Measurements from ENCODE around the gene STKLD1. TPM values are rescaled to one million over a fixed set of nuclear protein-coding genes. Genes with fewer than 3 reads are reported as not detected.
"Not testable (repeated sequence)": the region's sequence is repeated elsewhere in the genome, so short reads cannot be mapped to it uniquely, and the experiment has no call there.

The STKLD1 gene
- total RNA-seq = 0.62 TPM
- long read RNA-seq = 0 reads

GRCh38 chr9:133375724-133376654 lies at the start of gene STKLD1, which contains the start of gene SURF4:
STKLD1 (plus strand) TSS chr9:133376366; CDS start chr9:133376474, 108 bp downstream.
SURF4 (minus strand) TSS chr9:133376060; CDS start chr9:133375969, 91 bp downstream.
- intact Hi-C loops (cut with DNase I) = loop anchor here (1.0 kb wide), 2 partner anchors 28 to 40 kb away; partner anchors contain the start of genes MED22, RPL7A and SURF6

GRCh38 chr9:133327021-133327420 lies 49.1 kb upstream of the STKLD1 start:
- intact Hi-C loops (cut with DNase I); DNase-seq (ENCODE audit: low spot score): not testable (repeated sequence)

More at GRCh38 chr9:133375724-133376654, at the start of gene STKLD1, which contains the start of gene SURF4:
- peak; percentile 98 for DNase-seq (ENCODE audit: low spot score)

GRCh38 chr9:133327834-133328484 lies 48.2 kb upstream of the STKLD1 start:
- peak; percentile 39 for DNase-seq (ENCODE audit: low spot score)
- intact Hi-C loops (cut with DNase I) = no loop called here

- DNase-seq (ENCODE audit: low spot score) = peak; percentile 20
- intact Hi-C loops (cut with DNase I) = loop anchor here (5.0 kb wide), 1 partner anchor 142 kb away; no protein-coding TSS in a partner anchor
Observed at GRCh38 chr9:133329306-133330156, 46.6 kb upstream of the STKLD1 start.

- DNase-seq (ENCODE audit: low spot score) = peak; percentile 59
- intact Hi-C loops (cut with DNase I) = loop anchor here (5.0 kb wide), 1 partner anchor 144 kb away; no protein-coding TSS in a partner anchor
Observed at GRCh38 chr9:133331221-133331620, 44.9 kb upstream of the STKLD1 start.

- intact Hi-C loops (cut with DNase I) = loop anchor here (5.0 kb wide), 1 partner anchor 145 kb away; no protein-coding TSS in a partner anchor
- DNase-seq (ENCODE audit: low spot score) = peak; percentile 63
Observed at GRCh38 chr9:133331641-133332380, 44.4 kb upstream of the STKLD1 start.

- intact Hi-C loops (cut with DNase I) = loop anchor here (5.0 kb wide), 1 partner anchor 145 kb away; no protein-coding TSS in a partner anchor
- peak; percentile 22 for DNase-seq (ENCODE audit: low spot score)
Observed at GRCh38 chr9:133332381-133332730, 43.8 kb upstream of the STKLD1 start.

GRCh38 chr9:133333011-133333410 lies 43.2 kb upstream of the STKLD1 start:
- intact Hi-C loops (cut with DNase I) = loop anchor here (5.0 kb wide), 1 partner anchor 146 kb away; no protein-coding TSS in a partner anchor
- peak; percentile 38 for DNase-seq (ENCODE audit: low spot score)

GRCh38 chr9:133333566-133333965 lies 42.6 kb upstream of the STKLD1 start:
- peak; percentile 27 for DNase-seq (ENCODE audit: low spot score)
- intact Hi-C loops (cut with DNase I) = loop anchor here (5.0 kb wide), 1 partner anchor 146 kb away; no protein-coding TSS in a partner anchor

GRCh38 chr9:133334161-133334560 lies 42.0 kb upstream of the STKLD1 start:
- intact Hi-C loops (cut with DNase I) = loop anchor here (2.0 to 5.0 kb wide), 2 partner anchors 15 to 147 kb away; partner anchors contain the start of genes MED22 and RPL7A
- peak; percentile 49 for DNase-seq (ENCODE audit: low spot score)

- intact Hi-C loops (cut with DNase I) = loop anchor here (2.0 to 5.0 kb wide), 3 partner anchors 14 to 148 kb away; partner anchors contain the start of genes MED22, REXO4 and RPL7A
- DNase-seq (ENCODE audit: low spot score) = peak; percentile 9
Observed at GRCh38 chr9:133334888-133335287, 41.3 kb upstream of the STKLD1 start.

GRCh38 chr9:133335924-133336811 lies 40.0 kb upstream of the STKLD1 start, which contains the start of gene SURF6:
SURF6 (minus strand) TSS chr9:133336188; CDS start chr9:133336132, 56 bp downstream.
- intact Hi-C loops (cut with DNase I) = loop anchor here (1.0 to 5.0 kb wide), 3 partner anchors 13 to 81 kb away; partner anchors contain the start of genes MED22, REXO4, RPL7A and STKLD1

GRCh38 chr9:133339641-133340040 lies 36.5 kb upstream of the STKLD1 start:
- no peak for DNase-seq (ENCODE audit: low spot score)
- intact Hi-C loops (cut with DNase I) = loop anchor here (5.0 kb wide), 1 partner anchor 78 kb away; the partner anchor contains the start of gene REXO4

More at GRCh38 chr9:133335924-133336811, 40.0 kb upstream of the STKLD1 start, which contains the start of gene SURF6:
- peak; percentile 95 for DNase-seq (ENCODE audit: low spot score)

GRCh38 chr9:133340256-133340655 lies 35.9 kb upstream of the STKLD1 start:
- DNase-seq (ENCODE audit: low spot score) = no peak
- intact Hi-C loops (cut with DNase I) = no loop called here

GRCh38 chr9:133340916-133341315 lies 35.2 kb upstream of the STKLD1 start:
- no peak for DNase-seq (ENCODE audit: low spot score)
- intact Hi-C loops (cut with DNase I) = no loop called here

- intact Hi-C loops (cut with DNase I) = no loop called here
- peak; percentile 93 for DNase-seq (ENCODE audit: low spot score)
Observed at GRCh38 chr9:133341369-133342068, 34.6 kb upstream of the STKLD1 start.
